Kidney (tissue), 14 donors: ENCODE data around the gene ZNF654. TPM values are rescaled to one million over a fixed set of nuclear protein-coding genes. Genes with fewer than 3 reads are reported as not detected.

Source experiments
- DNase-seq, 5 donors: peaks; one replicate each; pipeline ENCODE4 v3.0.0-alpha.2; 2013 to 2020
- FAIRE-seq: peaks from 2 replicates; lab custom pipeline; 2012; peaks lifted over from hg19 to GRCh38; lab: Jason Lieb, UNC
- H3K27ac ChIP-seq, 2 donors: one replicate each; pipeline ENCODE4 v1.7.0; 2013; ENCODE audit warnings: low read depth in 2 of 2, low read length in 2 of 2, inconsistent platforms in 1 of 2
- H3K27me3 ChIP-seq: one replicate; pipeline ENCODE4 v1.7.1; 2013; ENCODE audit warnings: low read length, inconsistent platforms; ENCODE audit not compliant: control insufficient read depth, insufficient read depth
- H3K36me3 ChIP-seq, 3 donors: one replicate each; pipeline versions ENCODE4 v1.7.0 to v1.7.1; 2013; ENCODE audit warnings: low read length in 3 of 3, control low read depth in 1 of 3, inconsistent platforms in 1 of 3; ENCODE audit not compliant: insufficient read depth in 3 of 3, control insufficient read depth in 2 of 3
- H3K4me1 ChIP-seq, 3 donors: one replicate each; pipeline versions ENCODE4 v1.7.0 to v1.7.1; 2013; ENCODE audit warnings: low read length in 3 of 3, inconsistent platforms in 1 of 3, low read depth in 1 of 3; ENCODE audit not compliant: control insufficient read depth in 2 of 3, insufficient read depth in 2 of 3
- H3K4me3 ChIP-seq, 3 donors: one replicate each; pipeline versions ENCODE4 v1.7.0 to v1.8.1; 2013; ENCODE audit warnings: low read length in 3 of 3, control low read depth in 1 of 3, inconsistent platforms in 1 of 3
- H3K9ac ChIP-seq, 3 donors: one replicate each; pipeline versions ENCODE4 v1.7.0 to v1.7.1; 2013; ENCODE audit warnings: low read length in 3 of 3, control low read depth in 1 of 3, inconsistent platforms in 1 of 3
- H3K9me3 ChIP-seq, 3 donors: one replicate each; pipeline versions ENCODE4 v1.7.0 to v1.7.1; 2013; ENCODE audit warnings: low read length in 3 of 3, control low read depth in 1 of 3, inconsistent platforms in 1 of 3; ENCODE audit not compliant: control insufficient read depth in 2 of 3, insufficient read depth in 1 of 3
- CTCF ChIP-seq: IDR thresholded peaks from 3 replicates; pipeline ENCODE4 v1.5.1; 2012; ENCODE audit warnings: mild to moderate bottlenecking, moderate library complexity, borderline replicate concordance; ENCODE audit not compliant: insufficient read depth; ENCODE audit errors: extremely low read depth
- intact Hi-C: fragments of 100-400 bp; cut with DNase I; formaldehyde crosslinking; loops from one replicate; pipeline ENCODE4 v1.11.1; 2022
- polyA plus RNA-seq: library from polyadenylated mRNA; stranded (reverse); fragments of 350-450 nt; fragmentation: Illumina TruSeq; extraction: RNeasy Lipid Tissue Mini Kit (QIAGEN cat#74804); gene quantifications from one replicate; pipeline ENCODE4 v1.2.3, GENCODE V29; 2014; ENCODE audit warnings: low read depth, low replicate concordance; ENCODE audit not compliant: insufficient read depth
- total RNA-seq: library from RNA; stranded (reverse); fragmentation: NEBNext Ultra II Directional; extraction: Animal tissue kit (Norgen Biotek cat#: 25700); gene quantifications from one replicate; pipeline ENCODE4 v1.2.1, GENCODE V29; 2021
- donor health status: control.
- donor health status: control.
- donor health status: control.
- donor health status: control.
- donor health status: control.
- donor health status: DM: yes; HTN: yes; CAD: no.
- donor health status: Normal renal cell carcinoma (clear cell type).

Gene ZNF654
- total and polyA plus RNA-seq, 2 donors from 2014 or later: 3.0 to 16.0 TPM

GRCh38 chr3:88166419-88166971 is 107.4 kb downstream of the ZNF654 start:
- Histone ChIP-seq H3K27me3 (no peaks in the 10 kb centered on the region), H3K4me1 (no peaks in the 10 kb centered on the region), H3K9ac (no peak overlapping the region), H3K9me3 (no peaks in the 10 kb centered on the region), H3K4me3 (no peak overlapping the region), H3K27ac (no peak overlapping the region), H3K36me3 (no peaks in the 10 kb centered on the region)
- intact Hi-C loops: no loop called here
- FAIRE-seq (no peak), DNase-seq (no peak)
- TF ChIP-seq CTCF: no peak

GRCh38 chr3:88167173-88167572 is 108.1 kb downstream of the ZNF654 start:
- no peak for TF ChIP-seq CTCF
- Histone ChIP-seq H3K27ac (no peak overlapping the region), H3K9ac (no peak overlapping the region), H3K4me1 (no peaks in the 10 kb centered on the region), H3K27me3 (no peaks in the 10 kb centered on the region), H3K36me3 (no peaks in the 10 kb centered on the region), H3K4me3 (no peak overlapping the region), H3K9me3 (no peaks in the 10 kb centered on the region)
- FAIRE-seq (no peak), DNase-seq (no peak)
- intact Hi-C loops: no loop called here

GRCh38 chr3:88167704-88168103 is 108.6 kb downstream of the ZNF654 start:
- Histone ChIP-seq H3K27ac (no peak overlapping the region), H3K9me3 (no peaks in the 10 kb centered on the region), H3K4me3 (no peak overlapping the region), H3K9ac (no peak overlapping the region), H3K27me3 (no peaks in the 10 kb centered on the region), H3K4me1 (no peaks in the 10 kb centered on the region), H3K36me3 (no peaks in the 10 kb centered on the region)
- no peak for DNase-seq
- intact Hi-C loops: no loop called here
- TF ChIP-seq CTCF: no peak
- no peak for FAIRE-seq

GRCh38 chr3:88168171-88168570 is 109.1 kb downstream of the ZNF654 start:
- FAIRE-seq (no peak), DNase-seq (no peak)
- no peaks in the 10 kb centered on the region for H3K4me1 ChIP-seq
- H3K9ac ChIP-seq: no peak overlapping the region
- intact Hi-C loops: no loop called here
- no peak for TF ChIP-seq CTCF
- H3K27ac ChIP-seq: no peak overlapping the region
- no peaks in the 10 kb centered on the region for H3K27me3 ChIP-seq
- no peak overlapping the region for H3K4me3 ChIP-seq
- H3K9me3 ChIP-seq: no peaks in the 10 kb centered on the region
- H3K36me3 ChIP-seq: no peaks in the 10 kb centered on the region
